ENCODE results near the gene PWWP2B.

Gene PWWP2B

DNA sequence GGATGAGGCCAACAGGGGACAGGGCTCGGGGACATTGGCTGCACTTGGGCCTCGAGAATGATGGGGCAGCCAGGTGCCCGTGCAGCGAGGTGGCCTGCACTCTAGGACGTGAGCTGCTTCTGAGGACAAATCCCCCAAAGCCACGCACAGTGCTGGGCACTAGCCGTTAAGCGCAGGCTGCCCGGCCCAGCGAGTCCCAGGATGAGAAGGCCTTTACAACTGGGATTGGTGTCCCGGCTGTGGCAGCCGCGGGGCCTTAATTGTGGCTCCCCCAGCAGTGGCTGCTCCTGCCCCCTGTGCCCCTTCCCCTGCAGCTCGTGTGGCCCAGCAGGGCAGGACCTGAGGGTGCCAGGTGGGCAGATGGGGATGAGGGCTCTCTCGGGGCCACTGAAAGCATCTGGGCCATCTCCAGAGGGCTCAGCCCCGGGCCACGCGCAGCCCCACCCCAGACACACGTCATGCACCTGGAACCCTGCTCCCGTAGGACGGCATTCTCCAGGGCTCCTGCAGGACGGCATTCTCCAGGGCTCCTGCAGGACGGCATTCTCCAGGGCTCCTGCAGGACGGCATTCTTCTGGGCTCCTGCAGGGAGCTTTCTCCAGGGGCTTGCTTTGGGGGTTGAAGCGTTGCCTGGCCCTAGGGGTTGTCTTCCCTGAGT is 6.6 kb downstream of the PWWP2B start:
- Histone ChIP-seq H3K27ac (peak overlapping the region in 3 of 21 experiments; percentile 11 to 42 (median 27)), H3K4me3 (no peak overlapping the region)

DNA sequence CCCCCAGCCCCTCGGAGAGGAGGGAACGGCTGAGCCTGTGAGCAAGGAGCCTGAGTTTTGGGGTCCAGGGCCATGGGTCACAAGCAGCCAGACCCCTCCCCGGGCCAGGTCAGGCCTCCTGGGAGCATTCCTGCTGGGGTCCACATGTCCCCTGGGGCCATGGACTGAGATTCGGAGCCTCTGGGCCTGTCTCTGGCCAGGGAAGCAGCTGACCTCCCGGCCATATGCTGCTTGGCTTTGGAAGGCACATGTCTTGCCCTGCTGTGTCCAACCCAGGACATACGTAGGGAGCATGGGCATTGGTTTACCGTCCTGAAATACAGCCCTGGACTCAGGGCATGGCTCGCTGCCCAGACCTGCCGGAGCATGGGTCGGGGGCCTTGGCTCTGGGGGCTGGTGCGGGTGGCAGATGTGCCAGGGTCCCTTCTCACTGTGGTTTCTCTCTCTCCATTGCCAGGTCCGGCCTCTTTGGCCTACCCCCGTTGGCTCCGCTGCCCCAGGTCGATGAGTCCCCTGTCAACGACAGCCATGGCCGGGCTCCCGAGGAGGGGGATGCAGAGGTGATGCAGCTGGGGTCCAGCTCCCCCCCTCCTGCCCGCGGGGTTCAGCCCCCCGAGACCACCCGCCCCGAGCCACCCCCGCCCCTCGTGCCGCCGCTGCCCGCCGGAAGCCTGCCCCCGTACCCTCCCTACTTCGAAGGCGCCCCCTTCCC is 7.3 kb downstream of the PWWP2B start:
- no peak overlapping the region for H3K4me3 ChIP-seq
- H3K27ac ChIP-seq = peak overlapping the region in 3 of 21 experiments; percentile 11 to 27 (median 26)

DNA sequence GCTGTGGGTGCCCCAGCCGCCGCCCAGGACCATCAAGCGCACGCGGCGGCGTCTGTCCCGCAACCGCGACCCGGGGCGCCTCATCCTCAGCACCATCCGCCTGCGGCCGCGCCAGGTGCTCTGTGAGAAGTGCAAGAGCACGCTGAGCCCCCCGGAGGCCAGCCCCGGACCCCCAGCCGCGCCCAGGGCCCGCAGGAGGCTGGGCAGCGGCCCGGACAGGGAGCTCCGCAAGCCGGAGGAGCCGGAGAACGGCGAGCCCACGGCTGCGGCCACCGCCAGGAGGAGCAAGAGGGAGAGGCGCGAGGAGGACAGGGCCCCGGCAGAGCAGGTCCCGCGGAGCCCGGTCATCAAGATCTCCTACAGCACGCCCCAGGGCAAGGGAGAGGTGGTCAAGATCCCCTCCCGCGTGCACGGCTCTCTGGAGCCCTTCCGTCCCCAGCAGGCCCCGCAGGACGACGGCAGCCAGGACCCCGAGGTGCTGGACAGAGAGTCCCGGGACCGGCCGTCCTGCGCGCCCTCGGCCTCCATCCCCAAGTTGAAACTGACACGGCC is 8.0 kb downstream of the PWWP2B start:
- Histone ChIP-seq H3K4me3 (no peak overlapping the region), H3K27ac (no peak overlapping the region)

DNA sequence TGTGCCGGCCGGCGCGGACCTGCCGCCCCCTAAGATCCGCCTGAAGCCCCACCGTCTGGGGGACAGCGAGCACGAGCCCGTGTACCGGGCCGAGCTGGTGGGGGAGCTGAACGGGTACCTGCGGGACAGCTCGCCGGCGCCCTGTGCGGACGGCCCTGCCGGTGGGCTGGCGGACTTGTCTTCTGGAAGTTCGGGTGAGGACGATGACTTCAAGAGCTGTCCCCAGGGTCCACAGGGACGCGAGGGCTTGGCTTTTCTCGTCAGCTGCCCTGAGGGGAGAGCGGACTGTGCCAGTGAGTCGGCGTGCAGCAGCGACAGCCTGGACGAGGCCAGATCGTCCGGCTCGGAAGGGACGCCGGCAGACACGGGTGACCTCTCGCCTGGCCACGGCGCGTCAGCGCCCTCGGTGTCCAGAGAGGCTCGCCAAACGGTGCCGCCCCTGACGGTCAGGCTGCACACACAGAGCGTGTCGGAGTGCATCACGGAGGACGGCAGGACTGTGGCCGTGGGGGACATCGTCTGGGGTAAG is 8.5 kb downstream of the PWWP2B start:
- no peak overlapping the region for H3K27ac ChIP-seq

DNA sequence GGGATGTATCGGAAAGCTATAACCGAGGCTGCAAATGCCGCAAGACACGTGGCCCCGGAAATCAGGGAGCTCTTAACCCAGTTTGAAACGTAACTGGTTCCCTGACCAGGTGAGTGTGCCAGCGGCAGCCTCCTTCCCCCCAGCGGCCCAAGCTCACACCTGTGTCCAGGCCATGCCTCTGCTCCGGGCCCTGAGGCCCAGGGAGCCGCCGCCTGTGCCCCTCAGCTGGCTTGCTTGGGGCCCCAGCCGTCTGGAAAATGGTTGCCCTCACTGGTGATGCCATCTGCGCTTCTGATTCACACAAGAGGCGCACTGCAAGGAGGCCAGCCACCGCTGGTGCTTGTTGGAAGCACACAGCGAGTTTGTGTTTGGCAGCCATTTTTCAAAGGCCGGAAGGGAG is 9.2 kb downstream of the PWWP2B start:
- no peak overlapping the region for H3K4me3 ChIP-seq
- peak overlapping the region in 4 of 21 experiments; percentile 23 to 85 (median 80) for H3K27ac ChIP-seq

More for the DNA sequence above, 8.5 kb downstream of the PWWP2B start:
- H3K4me3 ChIP-seq = no peak overlapping the region

- H3K4me3 ChIP-seq = no peak overlapping the region
- peak overlapping the region in 10 of 21 experiments; percentile 72 to 85 (median 81) for H3K27ac ChIP-seq
Observed at GRCh38 chr10:132406750-132407149, 9.8 kb downstream of the PWWP2B start.

- peak overlapping the region in 20 of 21 experiments; percentile 11 to 85 (median 78) for H3K27ac ChIP-seq
- H3K4me3 ChIP-seq = peak overlapping the region in 3 of 7 experiments; percentile 7 to 27 (median 18)
Observed at GRCh38 chr10:132407243-132407746, 10.3 kb downstream of the PWWP2B start.

- H3K27ac ChIP-seq = peak overlapping the region in 20 of 21 experiments; percentile 11 to 85 (median 78)
- H3K4me3 ChIP-seq = peak overlapping the region in 3 of 7 experiments; percentile 7 to 27 (median 18)
Observed at GRCh38 chr10:132407846-132408278, 10.9 kb downstream of the PWWP2B start.

DNA sequence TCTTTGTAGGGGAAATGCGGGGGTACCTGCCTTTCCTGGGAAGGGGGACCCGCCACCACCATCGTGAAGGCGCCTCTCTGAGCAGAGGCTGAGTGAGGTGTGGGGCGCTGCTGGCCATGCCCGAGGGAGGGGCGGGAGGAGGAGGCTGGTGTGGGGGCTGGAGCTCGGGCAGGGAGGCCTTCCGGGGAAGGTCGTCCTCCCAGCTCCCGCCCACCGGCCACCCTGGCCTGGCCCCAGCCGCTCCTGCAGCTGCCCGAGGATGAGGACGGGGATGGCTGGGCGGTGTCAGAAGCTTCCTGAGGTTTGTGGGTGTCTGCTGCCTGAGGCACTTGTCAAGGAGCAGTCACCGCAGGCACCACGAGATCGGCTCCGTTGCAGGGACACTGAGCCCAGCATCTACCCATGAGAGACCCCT is 11.4 kb downstream of the PWWP2B start:
- peak overlapping the region in 3 of 7 experiments; percentile 7 to 27 (median 18) for H3K4me3 ChIP-seq
- peak overlapping the region in 20 of 21 experiments; percentile 11 to 85 (median 78) for H3K27ac ChIP-seq

GRCh38 chr10:132408823-132409666 is 12.0 kb downstream of the PWWP2B start:
- Histone ChIP-seq H3K4me3 (peak overlapping the region in 1 of 7 experiments; percentile 27), H3K27ac (peak overlapping the region in 16 of 21 experiments; percentile 11 to 85 (median 78))

GRCh38 chr10:132409667-132410028 is 12.6 kb downstream of the PWWP2B start:
- H3K4me3 ChIP-seq = no peak overlapping the region
- H3K27ac ChIP-seq = peak overlapping the region in 5 of 21 experiments; percentile 13 to 85 (median 76)

- H3K4me3 ChIP-seq = no peak overlapping the region
- H3K27ac ChIP-seq = peak overlapping the region in 7 of 21 experiments; percentile 68 to 85 (median 80)
Observed at GRCh38 chr10:132410056-132410778, 13.2 kb downstream of the PWWP2B start.

DNA sequence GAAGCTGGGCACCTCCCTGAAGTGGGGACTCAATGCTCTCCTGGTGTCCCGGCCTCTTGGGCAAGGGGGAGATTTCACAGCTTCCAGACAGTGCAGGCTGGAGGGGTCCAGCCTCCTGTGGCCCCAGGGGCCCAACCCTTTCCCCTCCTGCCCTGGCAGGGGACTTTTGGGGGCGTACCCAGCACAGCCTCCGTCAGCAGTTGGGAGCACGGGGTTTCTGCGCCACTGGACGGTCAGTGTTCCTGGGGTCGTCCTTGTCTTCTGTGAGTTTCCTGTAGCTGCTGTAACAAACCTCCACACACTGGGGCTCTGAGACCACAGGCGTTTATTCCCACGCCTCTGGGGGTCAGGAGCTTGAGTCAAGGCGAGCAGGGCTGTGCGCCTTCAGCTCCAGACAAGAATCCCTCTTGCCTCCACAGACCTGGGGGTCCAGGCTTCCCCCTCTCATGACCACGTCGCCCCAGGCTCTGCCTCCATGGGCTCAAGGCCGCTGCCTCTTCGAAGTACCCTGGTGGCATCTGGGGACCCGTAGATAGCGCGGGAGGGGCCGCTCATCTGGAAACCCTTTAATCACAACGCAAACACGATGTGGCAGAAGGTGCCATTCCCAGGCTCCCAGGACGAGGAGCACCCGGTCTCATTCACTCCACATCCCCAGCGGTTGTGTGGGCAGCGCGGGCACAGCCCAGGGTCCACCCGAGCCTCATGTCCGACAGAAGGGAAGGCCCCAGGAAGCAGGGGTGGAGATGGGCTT is 14.0 kb downstream of the PWWP2B start:
- no peak overlapping the region for H3K4me3 ChIP-seq
- peak overlapping the region in 18 of 21 experiments; percentile 15 to 84 (median 68) for H3K27ac ChIP-seq

- Histone ChIP-seq H3K27ac (peak overlapping the region in 18 of 21 experiments; percentile 15 to 84 (median 68)), H3K4me3 (no peak overlapping the region)
Observed at GRCh38 chr10:132411561-132412253, 14.7 kb downstream of the PWWP2B start.

GRCh38 chr10:132412316-132413192 is 15.6 kb downstream of the PWWP2B start:
- Histone ChIP-seq H3K27ac (peak overlapping the region in 18 of 21 experiments; percentile 15 to 84 (median 68)), H3K4me3 (no peak overlapping the region)
